Measurements from ENCODE around the gene MAPRE3. TPM values are rescaled to one million over a fixed set of nuclear protein-coding genes. Genes with fewer than 3 reads are reported as not detected.
"Not testable (repeated sequence)": the region's sequence is repeated elsewhere in the genome, so short reads cannot be mapped to it uniquely, and the experiment has no call there.

MAPRE3 gene
- polyA plus RNA-seq, 6 donors from 2014 or later = 1.2 to 4.2 (median 1.4) TPM

DNA sequence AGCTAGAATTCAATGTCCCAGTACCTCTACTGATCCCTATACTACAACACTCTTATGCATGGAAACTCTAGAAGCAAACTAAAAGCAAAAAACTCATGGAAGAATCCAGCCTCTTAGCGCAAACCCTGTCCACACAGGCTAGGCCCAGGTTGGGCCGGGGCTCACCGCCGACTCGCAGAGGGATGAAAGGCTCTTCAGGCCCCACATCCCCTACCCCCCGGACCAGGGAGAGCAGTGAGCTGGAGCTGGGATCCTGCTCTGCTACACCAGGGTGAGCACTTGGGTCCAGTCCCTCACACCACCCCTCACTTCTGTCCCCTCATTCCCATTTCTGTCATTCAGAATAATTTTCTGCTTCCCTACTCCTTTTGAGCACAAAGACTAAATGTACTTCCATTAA, 99.0 kb downstream of the MAPRE3 start:
- Mint-ChIP-seq H3K27me3 (no peaks in the 10 kb centered on the region), H3K4me3 (peak overlapping the region in 6 of 8 donors; percentile 21 to 98 (median 73)), H3K9me3 (no peaks in the 10 kb centered on the region), H3K27ac (peak overlapping the region in 4 of 6 donors; percentile 74 to 92 (median 78)), H3K4me1 (peaks cover 35 to 64% (median 59%) of the 10 kb centered on the region in 3 donors), H3K36me3 (no peaks in the 10 kb centered on the region)
- ATAC-seq (ENCODE audit: low read depth in 2 of 2) (no peak), DNase-seq (no peak)

DNA sequence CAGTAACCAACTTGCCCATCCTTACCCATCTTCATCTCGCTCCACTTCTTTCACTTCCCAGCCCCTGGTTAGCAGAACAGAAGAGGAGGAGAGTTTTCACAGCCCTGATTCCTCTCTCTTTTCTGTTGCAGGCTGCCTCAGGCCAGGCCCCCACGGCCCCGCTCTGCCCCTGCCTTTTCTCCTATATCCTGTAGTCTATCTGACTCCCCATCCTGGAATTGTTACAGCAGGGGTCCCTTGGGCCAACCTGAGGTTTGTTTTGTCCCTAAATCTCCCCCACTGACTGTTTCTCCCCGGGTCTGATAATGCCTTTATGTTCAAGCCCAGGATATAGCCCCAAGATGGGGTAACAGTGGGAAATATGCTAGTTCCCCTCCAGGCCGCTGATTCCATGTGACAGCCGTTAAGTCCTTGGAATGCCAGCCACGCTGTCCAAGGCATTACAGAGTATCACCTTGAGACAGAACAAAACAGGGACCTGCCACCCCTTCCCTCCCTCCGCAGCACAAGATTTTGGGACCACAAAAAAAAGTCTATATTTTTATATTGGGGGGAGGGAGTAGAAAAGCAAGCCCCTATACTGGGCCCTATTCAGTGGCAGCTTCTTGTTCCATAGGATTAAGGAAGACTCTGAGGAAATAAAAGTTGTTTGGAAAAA, 99.7 kb downstream of the MAPRE3 start:
- peaks cover 41 to 70% (median 66%) of the 10 kb centered on the region in 3 donors for H3K4me1 Mint-ChIP-seq
- ATAC-seq (ENCODE audit: low read depth in 2 of 2) (no peak), DNase-seq (no peak)
- peak overlapping the region; percentile 95 to 98 (median 97) for H3K4me3 Mint-ChIP-seq
- H3K27ac Mint-ChIP-seq = peak overlapping the region in 3 of 6 donors; percentile 74 to 92 (median 76)
- H3K9me3 Mint-ChIP-seq = no peaks in the 10 kb centered on the region
- H3K27me3 Mint-ChIP-seq = no peaks in the 10 kb centered on the region
- no peaks in the 10 kb centered on the region for H3K36me3 Mint-ChIP-seq

DNA sequence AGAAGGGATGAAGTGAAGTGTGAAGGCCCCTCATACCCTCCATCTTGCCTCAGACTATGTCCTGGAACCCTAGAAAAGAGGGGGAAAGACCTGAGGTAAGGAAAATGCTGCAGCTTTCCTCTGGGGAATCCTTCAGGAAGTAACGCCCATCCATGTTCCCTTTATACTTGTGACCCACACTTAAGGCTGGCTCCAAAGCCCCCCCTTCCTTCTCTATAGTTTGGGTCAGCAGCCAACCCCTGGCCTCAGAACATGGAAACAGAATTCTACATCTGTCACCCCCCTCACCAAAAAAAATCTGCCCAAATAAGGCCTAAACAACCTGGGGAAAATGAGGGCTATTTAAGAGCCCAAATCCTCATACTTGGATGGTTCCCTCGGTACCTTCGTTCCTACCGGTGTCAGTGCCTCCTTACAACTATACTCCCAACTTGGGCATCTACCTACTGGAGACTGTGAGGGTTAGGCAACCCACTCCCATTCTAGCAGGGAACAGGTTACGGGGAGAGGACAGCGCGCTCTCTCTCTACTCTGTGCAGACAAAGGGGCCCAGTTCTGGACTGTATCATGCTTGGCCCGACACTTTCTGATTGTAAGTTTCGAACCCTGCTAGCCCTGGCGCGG, 100.3 kb downstream of the MAPRE3 start:
- peak overlapping the region; percentile 92 to 99 (median 97) for H3K27ac Mint-ChIP-seq
- no peaks in the 10 kb centered on the region for H3K36me3 Mint-ChIP-seq
- ATAC-seq (ENCODE audit: low read depth in 2 of 2) (peak; percentile 1 to 6), DNase-seq (no peak)
- H3K4me3 Mint-ChIP-seq = peak overlapping the region; percentile 95 to 98 (median 97)
- H3K4me1 Mint-ChIP-seq = peaks cover 41 to 72% (median 70%) of the 10 kb centered on the region in 3 donors
- no peaks in the 10 kb centered on the region for H3K27me3 Mint-ChIP-seq
- no peaks in the 10 kb centered on the region for H3K9me3 Mint-ChIP-seq

DNA sequence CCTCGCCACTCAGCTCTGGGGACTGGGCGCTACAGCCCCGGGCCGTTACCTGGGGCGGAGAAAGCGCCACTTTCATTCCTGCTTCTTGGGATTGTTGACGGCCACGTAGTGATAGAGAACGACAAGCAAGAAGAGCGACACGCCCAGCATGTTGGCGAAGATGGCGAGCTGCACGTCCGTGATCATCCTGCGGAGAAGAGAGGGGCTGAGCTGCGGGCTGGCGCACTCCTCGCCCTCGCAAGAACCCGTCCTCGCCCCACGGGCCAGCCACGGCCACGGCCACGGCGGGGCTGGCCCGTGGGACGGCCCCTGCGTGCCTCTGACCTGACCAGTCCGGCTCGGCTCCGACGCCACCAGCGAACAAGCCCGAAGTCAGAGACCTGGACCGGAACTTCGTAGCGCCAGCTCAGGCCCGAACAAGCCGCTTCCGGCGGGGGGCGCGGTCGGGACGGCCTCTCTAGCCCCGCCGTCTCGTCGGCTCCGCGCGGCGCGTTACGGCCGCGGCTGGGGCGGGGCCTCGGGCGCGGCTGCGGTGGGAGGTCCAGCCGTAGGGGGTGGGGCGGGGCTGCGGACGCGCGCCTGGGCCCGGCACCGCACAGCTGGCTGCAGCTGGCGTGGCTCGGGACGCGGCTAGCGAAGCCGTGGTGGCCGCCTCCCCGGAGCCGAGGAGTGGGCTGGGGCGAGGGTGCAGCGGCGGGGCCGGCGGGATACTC, 101.0 kb downstream of the MAPRE3 start, which contains the start of gene OST4:
TSS of gene OST4 (minus strand) at position 378 of the 713 bp plus-strand sequence.
- H3K27ac Mint-ChIP-seq = peak within 1 kb of the TSS; percentile 92 to 99 (median 97)
- no peaks in the 10 kb centered on the region for H3K36me3 Mint-ChIP-seq
- H3K4me1 Mint-ChIP-seq = peaks cover 45 to 75% (median 67%) of the 10 kb centered on the region in 3 donors
- peak within 1 kb of the TSS; percentile 95 to 98 (median 97) for H3K4me3 Mint-ChIP-seq
- ATAC-seq (ENCODE audit: low read depth in 2 of 2) = peak; percentile 92
- no peaks in the 10 kb centered on the region for H3K27me3 Mint-ChIP-seq
- peak; percentile 92 for DNase-seq
- no peaks in the 10 kb centered on the region for H3K9me3 Mint-ChIP-seq

DNA sequence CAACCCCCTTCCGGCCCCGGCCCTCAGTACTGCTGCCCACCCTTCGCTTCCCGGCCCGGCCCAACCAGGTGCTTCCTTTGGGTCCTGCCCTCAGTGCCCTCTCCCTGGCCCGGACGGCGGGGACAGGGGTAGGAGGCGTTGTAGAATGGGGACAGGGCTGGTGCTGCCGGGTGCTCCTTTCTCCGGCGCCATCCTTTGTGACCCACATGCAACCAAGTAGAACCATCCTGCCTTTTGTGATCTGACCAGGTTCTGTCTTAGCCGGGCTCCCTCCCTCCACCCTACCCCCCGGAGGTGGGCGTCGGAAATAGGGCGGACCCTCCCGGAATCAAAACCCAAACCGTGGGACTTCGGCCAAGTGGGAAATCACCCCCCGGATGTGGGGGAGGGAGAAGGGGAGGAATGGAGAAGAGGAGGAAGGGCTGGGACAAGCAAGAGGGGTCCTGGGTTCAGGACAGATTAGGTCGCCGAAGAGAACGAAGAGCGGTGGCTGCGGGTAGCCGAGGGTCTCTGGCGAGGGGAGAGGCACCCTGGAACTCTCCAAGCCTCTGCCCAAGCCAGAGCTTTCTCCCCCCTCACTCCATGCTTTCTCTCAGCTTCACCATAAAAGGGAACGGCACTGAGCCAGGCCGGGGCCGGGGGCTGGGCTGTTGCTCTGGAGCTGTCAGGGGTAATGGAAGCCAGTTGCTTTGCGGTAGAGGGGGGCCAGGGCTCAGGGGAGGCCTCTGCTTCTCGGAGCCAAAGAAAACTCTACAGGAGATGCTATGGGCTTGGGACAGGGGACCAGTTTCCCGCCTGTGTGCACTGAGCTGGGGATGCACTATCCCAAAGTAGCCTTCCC, 101.8 kb downstream of the MAPRE3 start:
- Mint-ChIP-seq H3K36me3 (no peaks in the 10 kb centered on the region), H3K9me3 (no peaks in the 10 kb centered on the region), H3K4me1 (peaks cover 49 to 77% (median 69%) of the 10 kb centered on the region in 3 donors), H3K27me3 (no peaks in the 10 kb centered on the region), H3K27ac (peak overlapping the region in 4 of 6 donors; percentile 26 to 92 (median 85)), H3K4me3 (peak overlapping the region; percentile 74 to 98 (median 88))
- DNase-seq = no peak
- peak in 1 of 2 donors; percentile 8 for ATAC-seq (ENCODE audit: low read depth in 2 of 2)

DNA sequence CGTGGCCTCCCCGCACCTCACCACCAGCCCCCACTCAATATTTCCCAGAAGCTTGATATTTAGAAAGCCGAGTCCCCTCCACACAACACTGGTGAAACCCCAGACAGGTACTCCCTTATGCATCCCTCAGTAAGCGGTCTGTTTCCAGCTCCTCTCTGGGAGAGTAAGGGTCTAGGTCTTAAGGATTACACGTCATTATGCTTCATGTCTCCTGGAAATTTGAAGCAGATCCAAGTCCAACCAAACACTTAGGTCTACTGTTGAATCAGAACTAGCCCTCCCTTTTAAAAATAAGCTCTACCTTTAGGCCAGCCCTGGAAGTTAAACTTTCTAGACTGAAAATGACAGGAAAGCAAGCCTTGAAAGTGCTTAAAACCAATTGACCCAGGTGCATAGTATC, 102.5 kb downstream of the MAPRE3 start:
- no peaks in the 10 kb centered on the region for H3K27me3 Mint-ChIP-seq
- no peaks in the 10 kb centered on the region for H3K9me3 Mint-ChIP-seq
- no peak for ATAC-seq (ENCODE audit: low read depth in 2 of 2)
- H3K36me3 Mint-ChIP-seq = no peaks in the 10 kb centered on the region
- H3K27ac Mint-ChIP-seq = peak overlapping the region in 5 of 6 donors; percentile 64 to 92 (median 72)
- H3K4me1 Mint-ChIP-seq = peaks cover 55 to 78% (median 70%) of the 10 kb centered on the region in 3 donors
- DNase-seq = no peak
- peak overlapping the region; percentile 63 to 98 (median 88) for H3K4me3 Mint-ChIP-seq

GRCh38 chr2:27073782-27074181, 103.3 kb downstream of the MAPRE3 start:
- no peaks in the 10 kb centered on the region for H3K36me3 Mint-ChIP-seq
- DNase-seq = no peak
- no peak for ATAC-seq (ENCODE audit: low read depth in 2 of 2)
- no peaks in the 10 kb centered on the region for H3K9me3 Mint-ChIP-seq
- H3K4me1 Mint-ChIP-seq = peaks cover 56 to 70% (median 69%) of the 10 kb centered on the region in 3 donors
- peak overlapping the region in 4 of 8 donors; percentile 13 to 98 (median 32) for H3K4me3 Mint-ChIP-seq
- peak overlapping the region in 4 of 6 donors; percentile 50 to 87 (median 66) for H3K27ac Mint-ChIP-seq
- peaks cover 0 to 5% (median 0%) of the 10 kb centered on the region in 3 donors for H3K27me3 Mint-ChIP-seq

DNA sequence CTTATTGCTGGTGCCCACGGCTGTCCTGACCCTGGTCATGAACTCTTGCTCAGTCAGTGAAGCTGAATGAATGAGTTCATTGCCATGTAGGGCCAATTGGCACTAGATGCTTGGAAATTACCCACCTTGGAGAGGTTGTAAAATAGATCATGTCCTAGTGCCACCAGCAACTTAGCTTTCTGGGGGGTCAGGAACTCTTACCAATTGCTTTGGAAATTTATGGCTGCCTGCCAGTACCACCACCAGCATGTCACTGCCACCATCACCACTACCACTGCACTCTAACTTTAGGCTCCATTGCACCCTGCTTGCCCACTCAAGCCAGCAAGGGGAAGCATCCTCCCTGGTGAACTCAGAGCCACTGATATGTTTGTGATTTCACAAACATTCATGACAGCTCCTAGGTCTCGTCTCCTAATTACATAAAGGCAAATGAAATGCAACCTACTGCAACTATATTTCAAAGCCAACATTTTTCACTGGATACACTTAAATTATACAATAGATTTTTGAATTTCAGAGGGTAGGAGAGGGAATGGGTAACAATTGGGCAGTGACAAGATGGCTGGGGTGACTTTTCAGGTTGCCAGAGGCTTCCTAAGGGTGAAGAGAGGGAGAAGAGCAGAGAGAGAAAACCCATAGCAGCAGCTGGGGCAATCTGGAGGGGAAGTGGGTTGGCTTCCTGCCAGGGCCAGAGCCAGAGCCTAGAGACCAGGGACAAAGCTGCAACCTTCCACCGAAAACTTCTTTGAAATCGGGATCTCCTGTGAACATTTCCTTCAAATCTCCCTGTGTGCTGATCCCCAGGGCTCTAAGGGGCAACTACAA, 104.5 kb downstream of the MAPRE3 start:
- Mint-ChIP-seq H3K27ac (peak overlapping the region in 4 of 6 donors; percentile 17 to 87 (median 25)), H3K27me3 (peaks cover 0 to 9% (median 0%) of the 10 kb centered on the region in 3 donors), H3K9me3 (no peaks in the 10 kb centered on the region), H3K4me1 (peaks cover 45 to 60% (median 58%) of the 10 kb centered on the region in 3 donors), H3K4me3 (peak overlapping the region in 6 of 8 donors; percentile 13 to 76 (median 66)), H3K36me3 (no peaks in the 10 kb centered on the region)
- peak; percentile 38 for DNase-seq
- ATAC-seq (ENCODE audit: low read depth in 2 of 2) = no peak

GRCh38 chr2:27075566-27075871, 105.1 kb downstream of the MAPRE3 start:
- Mint-ChIP-seq H3K27ac (peak overlapping the region in 4 of 6 donors; percentile 10 to 87 (median 54)), H3K27me3 (peaks cover 0 to 12% (median 0%) of the 10 kb centered on the region in 3 donors), H3K4me1 (peaks cover 47 to 60% (median 53%) of the 10 kb centered on the region in 3 donors), H3K4me3 (peak overlapping the region in 6 of 8 donors; percentile 13 to 76 (median 62))
- not testable (repeated sequence) for H3K36me3 Mint-ChIP-seq; H3K9me3 Mint-ChIP-seq; DNase-seq; ATAC-seq (ENCODE audit: low read depth in 2 of 2)

- ATAC-seq (ENCODE audit: low read depth in 2 of 2) (no peak), DNase-seq (no peak)
- Mint-ChIP-seq H3K4me3 (peak overlapping the region in 4 of 8 donors; percentile 11 to 79 (median 28)), H3K27me3 (peaks cover 0 to 12% (median 0%) of the 10 kb centered on the region in 3 donors), H3K9me3 (no peaks in the 10 kb centered on the region), H3K36me3 (no peaks in the 10 kb centered on the region), H3K27ac (peak overlapping the region in 2 of 6 donors; percentile 26 to 62), H3K4me1 (peaks cover 48 to 60% (median 53%) of the 10 kb centered on the region in 3 donors)
Observed at GRCh38 chr2:27076323-27076722, 105.9 kb downstream of the MAPRE3 start.
